SK-N-SH (cell line): Measurements from ENCODE around the gene E2F4. TPM values are rescaled to one million over a fixed set of nuclear protein-coding genes. Genes with fewer than 3 reads are reported as not detected.
A peak's percentile ranks its signal among the peaks of the same experiment; 100 is the strongest.

Source experiments
- CTCF ChIA-PET: fragments of 300-600, 350-600 bp; formaldehyde crosslinking; extraction: SDS; loops from one replicate; lab custom pipeline; 2021; lab: Yijun Ruan, JAX
- POLR2A ChIA-PET: fragments of 350-600 bp; sonication (Branson Sonifier 250); formaldehyde crosslinking; extraction: SDS; loops from one replicate; lab custom pipeline; 2020; ENCODE audit warnings: antibody characterized with exemption, inconsistent platforms; lab: Yijun Ruan, JAX
- DNase-seq: peaks from one replicate; pipeline ENCODE4 v3.0.0; 2012
- H2AFZ ChIP-seq: fragments of 200-600 bp; sonication (generic); 2 replicates; pipeline ENCODE4 v1.8.1; 2016; ENCODE audit warnings: antibody characterized with exemption, mild to moderate bottlenecking, low read depth
- H3F3A ChIP-seq: fragments of 200-600 bp; sonication (generic); replicated peaks from 2 replicates; pipeline ENCODE3; 2016; ENCODE audit warnings: antibody characterized with exemption, mild to moderate bottlenecking; ENCODE audit not compliant: insufficient read depth
- H3K27ac ChIP-seq, 2 experiments: fragments of 200-500 bp in 1 of 2; fragments of 200-600 bp in 1 of 2; sonication (Bioruptor generic) in 1 of 2; sonication (generic), shearing (Covaris generic) in 1 of 2; 2 replicates each; pipeline versions ENCODE4 v1.5.1 to v1.6.1; 2014 to 2016; ENCODE audit warnings: low read depth in 2 of 2, inconsistent platforms in 1 of 2, low read length in 1 of 2, mild to moderate bottlenecking in 1 of 2, mixed read lengths in 1 of 2
- H3K27me3 ChIP-seq: fragments of 200-600 bp; sonication (generic), shearing (Covaris generic); 2 replicates; pipeline ENCODE4 v1.6.1; 2016; ENCODE audit warnings: mixed run types; ENCODE audit not compliant: insufficient read depth
- H3K36me3 ChIP-seq, 2 experiments: fragments of 200-500 bp in 1 of 2; fragments of 200-600 bp in 1 of 2; sonication (Bioruptor generic) in 1 of 2; sonication (generic) in 1 of 2; replicated peaks in 1 of 2; 2 replicates each; pipeline versions ENCODE3 to v1.5.1; 2014 to 2016; ENCODE audit warnings: low read length in 1 of 2, mild to moderate bottlenecking in 1 of 2; ENCODE audit not compliant: insufficient read depth in 2 of 2, control insufficient read depth in 1 of 2
- H3K4me1 ChIP-seq, 2 experiments: fragments of 200-500 bp in 1 of 2; fragments of 200-600 bp in 1 of 2; sonication (Bioruptor generic) in 1 of 2; sonication (generic), shearing (Covaris generic) in 1 of 2; 2 replicates each; pipeline versions ENCODE4 v1.5.1 to v1.6.1; 2014 to 2016; ENCODE audit warnings: low read depth in 1 of 2, low read length in 1 of 2, mixed run types in 1 of 2; ENCODE audit not compliant: insufficient read depth in 2 of 2, control insufficient read depth in 1 of 2
- H3K4me2 ChIP-seq: fragments of 200-600 bp; sonication (generic), shearing (Covaris generic); 2 replicates; pipeline ENCODE4 v1.6.1; 2017; ENCODE audit warnings: mixed run types
- H3K4me3 ChIP-seq, 2 experiments: fragments of 200-500 bp in 1 of 2; fragments of 200-600 bp in 1 of 2; sonication (Bioruptor generic) in 1 of 2; sonication (generic), shearing (Covaris generic) in 1 of 2; 2 replicates each; pipeline versions ENCODE4 v1.5.1 to v1.8.1; 2014 to 2016; ENCODE audit warnings: low read depth in 2 of 2, inconsistent platforms in 1 of 2, low read length in 1 of 2, mild to moderate bottlenecking in 1 of 2, mixed read lengths in 1 of 2, moderate library complexity in 1 of 2
- H3K79me2 ChIP-seq: fragments of 200-600 bp; sonication (generic); 2 replicates; pipeline ENCODE4 v1.8.1; 2017; ENCODE audit warnings: mild to moderate bottlenecking; ENCODE audit not compliant: insufficient read depth
- H3K9ac ChIP-seq: fragments of 200-600 bp; sonication (generic); 2 replicates; pipeline ENCODE4 v1.6.1; 2017; ENCODE audit warnings: mixed run types
- H3K9me2 ChIP-seq: fragments of 200-600 bp; sonication (generic); 2 replicates; pipeline ENCODE4 v1.6.1; 2017; ENCODE audit warnings: mixed run types
- H3K9me3 ChIP-seq: fragments of 200-600 bp; sonication (generic); 2 replicates; pipeline ENCODE4 v1.6.1; 2017; ENCODE audit warnings: mixed run types, mild to moderate bottlenecking, moderate library complexity
- H4K20me1 ChIP-seq: fragments of 200-600 bp; sonication (generic); 2 replicates; pipeline ENCODE4 v1.6.1; 2017; ENCODE audit warnings: mild to moderate bottlenecking, mixed run types; ENCODE audit not compliant: insufficient read depth
- CHD2 ChIP-seq: fragments of 150-350 bp; IDR thresholded peaks from 2 replicates; pipeline ENCODE4 v1.6.1; 2018; ENCODE audit warnings: low read length; ENCODE audit not compliant: partially characterized antibody
- EP300 ChIP-seq, 2 experiments: IDR thresholded peaks; 2 replicates each; pipeline versions ENCODE4 v1.4.0 to v1.6.1; 2012; ENCODE audit warnings: borderline replicate concordance in 1 of 2, low read depth in 1 of 2, low read length in 1 of 2
- FOXM1 ChIP-seq: IDR thresholded peaks from 2 replicates; pipeline ENCODE4 v1.4.0; 2012; ENCODE audit warnings: low read depth, mild to moderate bottlenecking
- GABPA ChIP-seq: IDR thresholded peaks from 2 replicates; pipeline ENCODE4 v1.4.0; 2012; ENCODE audit warnings: low read depth, mild to moderate bottlenecking
- GATA2 ChIP-seq: sonication (generic); formaldehyde crosslinking; IDR thresholded peaks from 2 replicates; pipeline ENCODE4 v1.5.0; 2020; ENCODE audit warnings: mild to moderate bottlenecking, missing genetic modification reagents
- MEF2A ChIP-seq: IDR thresholded peaks from 2 replicates; pipeline ENCODE4 v1.4.0; 2012; ENCODE audit warnings: low read depth, borderline replicate concordance
- MXI1 ChIP-seq: IDR thresholded peaks from 2 replicates; pipeline ENCODE4 v1.6.1; 2012; ENCODE audit warnings: mild to moderate bottlenecking, low read depth, low read length, improper control_type of control experiment
- TCF12 ChIP-seq: IDR thresholded peaks from 2 replicates; pipeline ENCODE4 v1.4.0; 2012
- TEAD4 ChIP-seq: IDR thresholded peaks from 2 replicates; pipeline ENCODE4 v1.4.0; 2012; ENCODE audit warnings: mild to moderate bottlenecking, borderline replicate concordance; ENCODE audit not compliant: insufficient read depth
- YY1 ChIP-seq: IDR thresholded peaks from 2 replicates; pipeline ENCODE4 v1.4.0; 2012; ENCODE audit warnings: low read depth, mild to moderate bottlenecking
- WGBS: methylation state at CpG from one replicate; pipeline ENCODE4 v1.1.6; 2017; ENCODE audit warnings: low lambda C conversion rate; 5-methylcytosine and 5-hydroxymethylcytosine counted together
- polyA plus RNA-seq, 3 experiments: library from polyadenylated mRNA; depleted of rRNA; stranded (reverse); fragments of >200 nt; gene quantifications; 2 replicates each; pipeline ENCODE4 v1.2.3, GENCODE V29; 2012
- TF ChIP-seq, protein P1 (sequence below): fragments of 150-350 bp; IDR thresholded peaks from 2 replicates; pipeline ENCODE4 v1.6.1; 2016; ENCODE audit warnings: mild to moderate bottlenecking, low read depth, low read length
- TF ChIP-seq, protein P2 (sequence below): fragments of 200-600 bp; sonication (generic); IDR thresholded peaks from 2 replicates; pipeline ENCODE4 v1.6.1; 2017; ENCODE audit warnings: antibody characterized with exemption, mild to moderate bottlenecking, moderate library complexity
- TF ChIP-seq, protein P3 (sequence below): IDR thresholded peaks from 2 replicates; pipeline ENCODE4; 2012
- TF ChIP-seq, protein P4 (sequence below): IDR thresholded peaks from 2 replicates; pipeline ENCODE4 v1.4.0; 2012; ENCODE audit warnings: low read depth
- TF ChIP-seq, protein P5 (sequence below): IDR thresholded peaks from 2 replicates; pipeline ENCODE4 v1.4.0; 2012; ENCODE audit warnings: low read depth, borderline replicate concordance
- TF ChIP-seq, protein P6 (sequence below): IDR thresholded peaks from 2 replicates; pipeline ENCODE4 v1.4.0; 2012; ENCODE audit warnings: low read depth, borderline replicate concordance

E2F4 gene
- polyA plus RNA-seq, 1 of the 3 experiments (the other 2 are of a cell fraction) = 168 TPM

DNA sequence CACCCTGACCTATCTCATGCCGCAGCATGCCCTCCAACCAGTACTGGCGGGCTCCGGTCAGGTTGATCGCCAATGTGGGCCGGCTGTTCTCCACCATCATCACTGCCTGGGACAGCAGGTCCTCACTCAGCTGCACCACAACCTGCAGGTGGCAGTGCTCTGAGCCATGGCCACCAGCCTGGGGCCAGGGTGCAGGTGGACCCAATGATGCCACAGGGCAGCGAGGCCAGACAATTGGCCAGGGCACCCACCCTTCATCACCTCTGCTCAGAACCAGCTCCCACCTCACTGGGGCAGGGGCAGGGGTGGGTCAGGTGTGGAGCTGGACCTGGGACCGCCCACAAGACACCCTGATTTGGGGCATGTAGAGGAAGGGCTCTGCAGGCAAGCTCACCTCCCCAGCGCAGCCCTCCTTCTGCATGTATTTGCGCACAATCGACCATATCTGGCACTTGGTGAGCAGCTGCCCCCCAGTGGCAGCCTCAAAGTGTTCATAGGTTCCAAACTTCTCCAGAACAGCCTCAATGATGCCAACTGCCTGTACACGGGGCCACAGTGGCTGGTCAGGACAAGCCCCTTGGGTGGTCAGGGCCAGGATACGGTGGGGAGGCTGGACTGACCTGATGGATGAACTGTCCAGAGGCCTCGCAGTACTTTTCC lies 12.4 kb upstream of the E2F4 start:
- ChIA-PET POLR2A (interaction anchor here (1.0 kb wide), 1 partner anchor 66 kb away, joined by 4 read pairs; no protein-coding TSS in a partner anchor), CTCF (interaction anchor here (0.9 to 2.8 kb wide), 8 partner anchors 9 to 226 kb away, joined by 3 to 10 read pairs (median 4); partner anchors contain the start of gene NOL3)
- H3K79me2 ChIP-seq = peaks cover 30% of the 10 kb centered on the region
- H3K27ac ChIP-seq = no peak overlapping the region; a peak in 1 of 4 replicates
- H3F3A ChIP-seq = peaks cover 32% of the 10 kb centered on the region
- 92% methylated on average over 7 of the region's 13 CpGs for WGBS
- H4K20me1 ChIP-seq = peaks cover 10% of the 10 kb centered on the region
- no peak overlapping the region for H3K4me3 ChIP-seq
- no peaks in the 10 kb centered on the region for H3K9me2 ChIP-seq
- no peak for TF ChIP-seq GATA2 (CRISPR knock-in tag)
- TF ChIP-seq, protein P1, sequence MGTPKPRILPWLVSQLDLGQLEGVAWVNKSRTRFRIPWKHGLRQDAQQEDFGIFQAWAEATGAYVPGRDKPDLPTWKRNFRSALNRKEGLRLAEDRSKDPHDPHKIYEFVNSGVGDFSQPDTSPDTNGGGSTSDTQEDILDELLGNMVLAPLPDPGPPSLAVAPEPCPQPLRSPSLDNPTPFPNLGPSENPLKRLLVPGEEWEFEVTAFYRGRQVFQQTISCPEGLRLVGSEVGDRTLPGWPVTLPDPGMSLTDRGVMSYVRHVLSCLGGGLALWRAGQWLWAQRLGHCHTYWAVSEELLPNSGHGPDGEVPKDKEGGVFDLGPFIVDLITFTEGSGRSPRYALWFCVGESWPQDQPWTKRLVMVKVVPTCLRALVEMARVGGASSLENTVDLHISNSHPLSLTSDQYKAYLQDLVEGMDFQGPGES = no peak
- no peak for TF ChIP-seq GABPA
- TF ChIP-seq, protein P2, sequence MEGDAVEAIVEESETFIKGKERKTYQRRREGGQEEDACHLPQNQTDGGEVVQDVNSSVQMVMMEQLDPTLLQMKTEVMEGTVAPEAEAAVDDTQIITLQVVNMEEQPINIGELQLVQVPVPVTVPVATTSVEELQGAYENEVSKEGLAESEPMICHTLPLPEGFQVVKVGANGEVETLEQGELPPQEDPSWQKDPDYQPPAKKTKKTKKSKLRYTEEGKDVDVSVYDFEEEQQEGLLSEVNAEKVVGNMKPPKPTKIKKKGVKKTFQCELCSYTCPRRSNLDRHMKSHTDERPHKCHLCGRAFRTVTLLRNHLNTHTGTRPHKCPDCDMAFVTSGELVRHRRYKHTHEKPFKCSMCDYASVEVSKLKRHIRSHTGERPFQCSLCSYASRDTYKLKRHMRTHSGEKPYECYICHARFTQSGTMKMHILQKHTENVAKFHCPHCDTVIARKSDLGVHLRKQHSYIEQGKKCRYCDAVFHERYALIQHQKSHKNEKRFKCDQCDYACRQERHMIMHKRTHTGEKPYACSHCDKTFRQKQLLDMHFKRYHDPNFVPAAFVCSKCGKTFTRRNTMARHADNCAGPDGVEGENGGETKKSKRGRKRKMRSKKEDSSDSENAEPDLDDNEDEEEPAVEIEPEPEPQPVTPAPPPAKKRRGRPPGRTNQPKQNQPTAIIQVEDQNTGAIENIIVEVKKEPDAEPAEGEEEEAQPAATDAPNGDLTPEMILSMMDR = peak; percentile 30; the same call in 1 of the 2 replicates
- no peak for TF ChIP-seq YY1
- no peak for DNase-seq
- no peaks in the 10 kb centered on the region for H3K27me3 ChIP-seq
- peaks cover 12 to 51% of the 10 kb centered on the region in 2 experiments; a peak in 3 of 4 replicates for H3K4me1 ChIP-seq
- H3K9me3 ChIP-seq = no peaks in the 10 kb centered on the region
- no peak overlapping the region for H3K9ac ChIP-seq
- no peak overlapping the region for H3K4me2 ChIP-seq
- H2AFZ ChIP-seq = no peak overlapping the region
- H3K36me3 ChIP-seq = peaks cover 6 to 8% of the 10 kb centered on the region in 2 experiments

DNA sequence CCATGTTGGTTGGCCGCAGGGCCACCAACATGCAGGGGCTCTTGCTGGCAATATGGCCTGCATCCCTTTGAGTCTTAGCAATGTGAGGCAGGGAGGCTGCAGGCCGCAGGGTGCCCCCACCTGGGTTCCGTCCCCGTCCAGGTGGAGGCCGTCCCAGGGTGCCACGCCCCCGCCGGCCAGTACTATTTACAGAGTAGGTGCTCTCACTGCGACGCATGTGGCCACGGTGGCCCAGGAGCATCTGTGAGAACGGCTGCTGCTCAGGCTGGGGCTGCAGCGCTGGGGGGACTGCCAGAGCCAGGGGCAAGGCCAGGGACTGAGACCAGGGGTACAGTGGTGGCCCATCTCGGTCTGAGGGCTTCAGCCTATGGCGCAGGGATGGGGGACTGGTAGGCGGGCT lies 11.8 kb upstream of the E2F4 start:
- DNase-seq = no peak
- Histone ChIP-seq H3K4me3 (no peak overlapping the region), H3F3A (peaks cover 33% of the 10 kb centered on the region), H3K9me2 (no peaks in the 10 kb centered on the region), H3K9me3 (no peaks in the 10 kb centered on the region), H2AFZ (no peak overlapping the region), H4K20me1 (peaks cover 10% of the 10 kb centered on the region), H3K9ac (no peak overlapping the region), H3K4me2 (no peak overlapping the region), H3K4me1 (peaks cover 6 to 51% of the 10 kb centered on the region in 2 experiments; a peak in 3 of 4 replicates), H3K36me3 (peaks cover 3 to 5% of the 10 kb centered on the region in 2 experiments), H3K27ac (no peak overlapping the region), H3K79me2 (peaks cover 25% of the 10 kb centered on the region), H3K27me3 (no peaks in the 10 kb centered on the region)
- POLR2A ChIA-PET = no interaction called here
- CTCF ChIA-PET = interaction anchor here (0.7 to 2.8 kb wide), 8 partner anchors 14 to 664 kb away, joined by 3 to 10 read pairs (median 4); no protein-coding TSS in a partner anchor
- WGBS = 94% methylated on average over 11 of the region's 16 CpGs
- TF ChIP-seq, protein P3, sequence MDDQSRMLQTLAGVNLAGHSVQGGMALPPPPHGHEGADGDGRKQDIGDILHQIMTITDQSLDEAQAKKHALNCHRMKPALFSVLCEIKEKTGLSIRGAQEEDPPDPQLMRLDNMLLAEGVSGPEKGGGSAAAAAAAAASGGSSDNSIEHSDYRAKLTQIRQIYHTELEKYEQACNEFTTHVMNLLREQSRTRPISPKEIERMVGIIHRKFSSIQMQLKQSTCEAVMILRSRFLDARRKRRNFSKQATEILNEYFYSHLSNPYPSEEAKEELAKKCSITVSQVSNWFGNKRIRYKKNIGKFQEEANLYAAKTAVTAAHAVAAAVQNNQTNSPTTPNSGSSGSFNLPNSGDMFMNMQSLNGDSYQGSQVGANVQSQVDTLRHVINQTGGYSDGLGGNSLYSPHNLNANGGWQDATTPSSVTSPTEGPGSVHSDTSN = no peak
- TF ChIP-seq TEAD4 (no peak), CHD2 (no peak), YY1 (no peak), FOXM1 (no peak), EP300 (IDR thresholded peaks at IDR 0.05; ENCODE audit: borderline replicate concordance in 1 of 2, low read depth in 1 of 2, low read length in 1 of 2) (no peak), TCF12 (no peak), MXI1 (no peak), MEF2A (no peak)
- TF ChIP-seq, protein P4, sequence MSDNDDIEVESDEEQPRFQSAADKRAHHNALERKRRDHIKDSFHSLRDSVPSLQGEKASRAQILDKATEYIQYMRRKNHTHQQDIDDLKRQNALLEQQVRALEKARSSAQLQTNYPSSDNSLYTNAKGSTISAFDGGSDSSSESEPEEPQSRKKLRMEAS = no peak
- TF ChIP-seq, protein P2 = no peak
- TF ChIP-seq, protein P5, sequence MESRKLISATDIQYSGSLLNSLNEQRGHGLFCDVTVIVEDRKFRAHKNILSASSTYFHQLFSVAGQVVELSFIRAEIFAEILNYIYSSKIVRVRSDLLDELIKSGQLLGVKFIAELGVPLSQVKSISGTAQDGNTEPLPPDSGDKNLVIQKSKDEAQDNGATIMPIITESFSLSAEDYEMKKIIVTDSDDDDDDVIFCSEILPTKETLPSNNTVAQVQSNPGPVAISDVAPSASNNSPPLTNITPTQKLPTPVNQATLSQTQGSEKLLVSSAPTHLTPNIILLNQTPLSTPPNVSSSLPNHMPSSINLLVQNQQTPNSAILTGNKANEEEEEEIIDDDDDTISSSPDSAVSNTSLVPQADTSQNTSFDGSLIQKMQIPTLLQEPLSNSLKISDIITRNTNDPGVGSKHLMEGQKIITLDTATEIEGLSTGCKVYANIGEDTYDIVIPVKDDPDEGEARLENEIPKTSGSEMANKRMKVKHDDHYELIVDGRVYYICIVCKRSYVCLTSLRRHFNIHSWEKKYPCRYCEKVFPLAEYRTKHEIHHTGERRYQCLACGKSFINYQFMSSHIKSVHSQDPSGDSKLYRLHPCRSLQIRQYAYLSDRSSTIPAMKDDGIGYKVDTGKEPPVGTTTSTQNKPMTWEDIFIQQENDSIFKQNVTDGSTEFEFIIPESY = no peak
- TF ChIP-seq, protein P6, sequence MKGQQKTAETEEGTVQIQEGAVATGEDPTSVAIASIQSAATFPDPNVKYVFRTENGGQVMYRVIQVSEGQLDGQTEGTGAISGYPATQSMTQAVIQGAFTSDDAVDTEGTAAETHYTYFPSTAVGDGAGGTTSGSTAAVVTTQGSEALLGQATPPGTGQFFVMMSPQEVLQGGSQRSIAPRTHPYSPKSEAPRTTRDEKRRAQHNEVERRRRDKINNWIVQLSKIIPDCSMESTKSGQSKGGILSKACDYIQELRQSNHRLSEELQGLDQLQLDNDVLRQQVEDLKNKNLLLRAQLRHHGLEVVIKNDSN = no peak
